COLO668 (cell line): Measurements from ENCODE around the gene PHLDB2.

Source experiments
- DNase-seq: peaks from one replicate; lab custom pipeline; 2025; ENCODE audit not compliant: unreplicated experiment; lab: John Stamatoyannopoulos, UW

PHLDB2 gene

GRCh38 chr3:112013784-112014143, 154.7 kb downstream of the PHLDB2 start:
- DNase-seq: no peak

- DNase-seq: no peak
Observed at GRCh38 chr3:112017091-112017490, 158.0 kb downstream of the PHLDB2 start.

- DNase-seq: no peak
Observed at GRCh38 chr3:112018712-112019111, 159.6 kb downstream of the PHLDB2 start.

GRCh38 chr3:112019716-112020115, 160.7 kb downstream of the PHLDB2 start:
- DNase-seq: no peak

GRCh38 chr3:112020674-112021085, 161.6 kb downstream of the PHLDB2 start:
- DNase-seq: no peak
